Activated T-helper 9 cell treated with anti-CD3 and anti-CD28 coated beads, Interleukin-2, amount 50 U/mL, for 16 hours (primary cell): ENCODE measurements around the gene GSE1.

Experiments
- DNase-seq: peaks from one replicate; pipeline ENCODE4 v3.0.0-alpha.2; 2020; ENCODE audit warnings: low read depth

The GSE1 gene

DNA sequence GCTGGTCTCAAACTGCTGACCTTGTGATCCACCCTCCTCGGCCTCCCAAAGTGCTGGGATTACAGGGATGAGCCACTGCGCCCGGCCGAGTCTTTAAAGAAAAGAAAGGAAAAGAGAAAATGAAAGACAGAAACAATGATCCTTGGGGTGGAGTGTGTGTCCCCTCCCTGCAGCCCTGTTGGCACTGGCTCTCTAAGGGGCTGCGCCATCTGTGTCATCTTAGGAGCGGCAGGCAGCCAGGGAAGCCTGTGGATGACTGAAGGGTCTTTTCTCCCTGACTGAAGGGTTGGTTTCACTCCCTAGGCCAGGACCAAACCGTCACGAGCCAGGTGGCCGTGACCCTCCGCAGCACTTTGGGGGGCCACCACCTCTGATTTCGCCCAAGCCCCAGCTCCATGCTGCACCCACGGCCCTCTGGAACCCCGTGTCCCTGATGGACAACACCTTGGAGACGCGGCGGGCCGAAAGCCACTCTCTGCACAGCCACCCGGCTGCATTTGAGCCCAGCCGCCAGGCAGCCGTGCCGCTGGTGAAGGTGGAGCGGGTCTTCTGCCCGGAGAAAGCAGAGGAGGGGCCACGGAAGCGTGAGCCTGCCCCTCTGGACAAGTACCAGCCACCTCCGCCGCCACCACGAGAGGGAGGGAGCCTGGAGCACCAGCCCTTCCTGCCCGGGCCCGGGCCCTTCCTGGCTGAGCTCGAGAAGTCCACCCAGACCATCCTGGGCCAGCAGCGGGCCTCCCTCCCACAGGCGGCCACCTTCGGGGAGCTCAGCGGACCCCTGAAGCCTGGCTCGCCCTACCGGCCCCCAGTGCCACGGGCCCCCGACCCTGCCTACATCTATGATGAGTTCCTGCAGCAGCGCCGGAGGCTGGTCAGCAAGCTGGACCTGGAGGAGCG lies 48.0 kb downstream of the GSE1 start:
- DNase-seq: no peak

DNA sequence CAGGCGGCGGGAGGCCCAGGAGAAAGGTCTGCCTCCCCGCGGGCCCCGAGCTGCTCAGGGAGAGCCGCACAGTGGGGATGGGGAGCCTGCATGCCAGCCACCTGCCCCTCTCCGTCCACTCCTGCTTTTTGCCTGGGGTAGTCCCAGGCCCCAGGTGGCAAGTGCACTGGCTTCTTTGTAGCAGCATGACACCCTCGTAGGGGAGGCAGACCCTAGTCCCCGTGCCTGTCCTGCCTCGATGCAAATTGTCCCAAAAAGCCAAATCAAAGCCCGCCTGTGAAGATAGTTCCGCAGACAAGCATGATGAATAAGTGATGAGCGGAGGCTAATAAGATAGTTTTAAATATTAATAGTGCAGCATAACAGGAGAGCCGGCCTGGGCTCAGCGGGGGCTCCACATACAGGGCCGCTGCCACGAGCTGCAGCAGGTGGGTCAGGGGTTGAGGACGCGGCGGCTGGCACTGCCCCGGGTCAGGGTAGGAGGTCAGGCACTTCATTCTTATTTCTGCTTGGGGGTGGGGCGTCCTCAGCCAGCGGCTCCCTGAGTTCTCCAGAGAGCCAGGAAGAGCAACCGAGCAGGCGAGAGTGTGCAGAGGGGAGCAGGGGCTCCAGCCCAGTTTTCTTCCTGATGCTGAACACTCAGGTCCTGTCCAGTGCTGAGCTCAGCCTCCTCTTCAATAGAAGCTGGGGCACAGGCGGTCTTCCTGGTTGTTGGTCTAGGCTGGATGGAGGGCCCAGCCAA lies 48.8 kb downstream of the GSE1 start:
- DNase-seq: no peak

DNA sequence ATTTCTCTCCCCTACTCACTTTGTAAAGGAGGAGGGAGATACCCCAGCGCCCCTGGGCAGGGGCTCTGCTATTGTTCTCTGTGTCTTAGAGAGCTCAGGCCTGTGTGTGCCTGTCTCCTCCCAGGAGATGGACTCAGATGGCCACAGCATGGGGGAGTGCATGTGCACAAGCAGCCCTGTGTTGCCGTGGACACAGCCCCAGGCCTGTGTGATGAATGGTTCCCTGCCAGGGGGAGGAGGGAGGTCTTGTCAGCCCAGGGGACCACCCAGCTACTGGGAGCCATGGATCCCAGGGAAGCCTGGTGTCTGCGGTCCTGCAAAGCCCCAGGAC lies 49.3 kb downstream of the GSE1 start:
- DNase-seq: no peak

DNA sequence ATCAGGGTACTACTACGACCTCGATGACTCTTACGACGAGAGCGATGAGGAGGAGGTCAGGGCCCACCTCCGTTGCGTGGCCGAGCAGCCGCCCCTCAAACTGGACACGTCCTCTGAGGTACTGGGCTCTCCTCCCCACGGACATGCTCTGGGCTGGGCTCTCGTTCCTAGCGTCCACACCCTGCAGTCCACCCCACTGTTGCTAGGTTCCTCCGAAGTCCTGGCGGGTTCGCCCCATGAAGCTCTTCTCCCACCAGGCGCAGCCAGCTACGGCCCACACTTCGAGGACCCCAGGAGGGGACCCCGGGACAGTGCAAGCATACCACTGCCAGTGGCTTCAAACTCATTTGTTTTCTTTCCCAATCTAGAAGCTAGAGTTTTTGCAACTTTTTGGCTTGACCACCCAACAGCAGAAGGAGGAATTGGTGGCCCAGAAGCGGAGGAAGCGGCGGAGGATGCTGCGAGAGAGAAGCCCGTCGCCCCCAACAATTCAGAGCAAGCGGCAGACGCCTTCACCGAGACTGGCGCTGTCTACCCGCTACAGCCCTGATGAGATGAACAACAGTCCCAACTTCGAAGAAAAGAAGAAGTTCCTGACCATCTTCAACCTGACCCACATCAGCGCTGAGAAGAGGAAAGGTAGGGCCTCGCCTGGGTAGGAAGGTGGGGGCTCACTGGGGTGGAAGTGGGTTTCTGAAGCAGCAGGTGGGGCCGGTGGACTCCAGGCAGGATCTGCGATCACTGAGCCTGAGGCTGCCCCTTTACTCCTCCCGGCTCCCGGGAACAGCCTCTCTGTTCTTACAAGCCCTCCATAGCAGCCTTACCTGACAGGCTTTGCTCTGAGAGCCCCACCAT lies 50.1 kb downstream of the GSE1 start:
- DNase-seq: no peak

DNA sequence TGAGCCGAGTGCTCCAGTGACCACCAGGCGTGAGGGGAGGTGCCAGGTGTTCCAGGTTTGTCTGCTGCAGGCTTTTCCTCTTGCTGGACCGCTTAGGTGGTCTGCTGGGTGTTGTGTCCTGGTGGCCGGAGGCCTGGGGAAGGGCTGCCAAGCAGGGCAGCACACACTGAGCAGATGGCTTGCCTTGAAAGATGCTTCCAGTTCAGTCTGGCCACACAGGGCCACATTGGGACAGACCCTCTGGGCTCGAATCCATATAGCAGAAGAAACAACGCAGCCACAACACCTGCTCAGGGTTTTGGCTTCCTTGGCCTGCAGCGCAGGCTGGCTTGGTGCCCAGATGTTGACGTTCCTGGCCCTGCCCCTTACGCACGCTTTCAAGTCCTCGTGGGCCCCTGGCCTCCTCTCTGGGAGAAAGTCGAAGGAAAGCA lies 50.8 kb downstream of the GSE1 start:
- no peak for DNase-seq

DNA sequence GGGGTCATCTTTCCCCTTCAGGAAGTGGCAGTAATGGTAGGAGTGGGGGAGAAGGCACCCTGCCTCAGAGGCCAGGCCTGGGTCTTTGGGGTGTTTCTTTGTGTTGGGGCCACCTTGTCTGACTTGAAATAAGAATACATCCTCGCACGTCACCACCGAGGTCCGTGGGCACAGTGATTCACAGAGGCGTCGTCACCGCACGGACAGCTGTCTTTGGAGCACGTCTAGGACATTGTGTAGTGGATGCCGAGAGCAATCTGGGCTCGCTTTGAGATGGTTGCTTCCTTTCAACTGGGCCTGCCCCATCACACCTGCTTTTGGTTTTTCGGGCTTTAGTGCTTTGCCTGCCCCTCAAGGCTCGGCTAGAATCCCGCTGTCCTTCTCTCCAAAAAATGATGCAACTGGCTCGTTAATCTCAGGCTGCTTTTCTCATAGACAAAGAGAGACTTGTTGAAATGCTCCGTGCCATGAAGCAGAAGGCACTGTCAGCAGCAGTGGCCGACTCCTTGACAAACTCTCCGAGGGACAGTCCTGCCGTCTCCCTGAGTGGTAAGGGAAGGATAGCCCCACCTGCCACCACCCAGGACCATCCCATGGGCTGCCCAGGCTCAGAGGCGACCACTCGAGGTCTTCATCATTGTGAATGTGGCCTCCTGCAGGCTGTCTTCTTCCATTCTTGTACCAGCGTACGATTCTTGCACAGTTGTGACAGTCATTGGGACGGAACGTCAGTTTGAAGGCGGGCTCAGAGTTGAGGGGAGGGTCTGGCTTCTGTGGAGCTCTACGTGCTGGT lies 51.7 kb downstream of the GSE1 start:
- DNase-seq: no peak

DNA sequence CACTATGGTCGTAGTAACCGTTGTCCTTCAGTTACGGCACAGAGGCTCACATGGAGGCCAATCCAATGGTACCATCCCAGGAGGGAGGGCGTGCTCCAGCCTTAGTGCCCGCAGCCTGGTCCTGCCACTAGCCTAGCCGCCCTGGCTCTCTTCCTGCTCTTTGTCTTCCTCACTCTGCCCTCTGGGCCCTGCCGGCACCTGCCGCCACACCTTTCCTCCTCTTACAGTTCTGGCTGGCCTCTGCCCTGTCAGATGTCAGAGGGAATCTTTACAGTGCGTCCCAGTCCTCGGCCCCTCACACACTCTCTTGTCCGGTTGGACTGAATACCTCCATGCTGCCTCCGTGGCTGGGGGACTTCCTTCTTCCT lies 52.2 kb downstream of the GSE1 start:
- DNase-seq: no peak

DNA sequence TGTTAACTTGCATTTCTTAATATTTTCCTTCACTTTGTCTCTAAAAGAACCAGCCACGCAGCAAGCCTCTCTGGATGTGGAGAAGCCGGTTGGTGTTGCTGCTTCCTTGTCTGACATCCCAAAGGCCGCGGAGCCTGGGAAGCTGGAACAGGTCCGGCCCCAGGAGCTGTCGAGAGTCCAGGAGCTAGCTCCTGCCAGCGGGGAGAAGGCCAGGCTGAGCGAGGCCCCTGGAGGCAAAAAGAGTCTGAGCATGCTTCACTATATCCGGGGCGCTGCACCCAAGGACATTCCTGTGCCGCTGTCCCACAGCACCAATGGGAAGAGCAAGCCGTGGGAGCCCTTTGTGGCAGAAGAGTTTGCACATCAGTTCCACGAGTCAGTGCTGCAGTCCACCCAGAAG lies 52.8 kb downstream of the GSE1 start:
- DNase-seq: no peak

DNA sequence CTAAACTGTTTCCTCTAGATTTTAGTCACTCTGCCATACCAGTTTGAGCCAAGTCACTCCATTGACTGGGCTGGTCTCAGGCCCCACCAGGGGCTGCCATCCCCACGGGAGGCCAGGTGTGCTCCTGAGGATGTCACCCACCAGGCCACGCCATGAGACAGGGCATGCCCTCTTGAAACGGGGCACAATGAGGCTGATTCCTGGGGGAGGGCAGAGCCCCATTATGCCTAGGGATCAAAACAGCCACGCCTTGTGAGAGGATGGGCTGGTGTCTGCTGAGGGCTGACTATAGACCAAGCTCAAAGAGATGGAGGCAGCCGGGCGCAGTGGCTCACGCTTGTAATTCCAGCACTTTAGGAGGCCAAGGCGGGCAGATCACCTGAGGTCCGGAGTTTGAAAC lies 54.1 kb downstream of the GSE1 start:
- no peak for DNase-seq

DNA sequence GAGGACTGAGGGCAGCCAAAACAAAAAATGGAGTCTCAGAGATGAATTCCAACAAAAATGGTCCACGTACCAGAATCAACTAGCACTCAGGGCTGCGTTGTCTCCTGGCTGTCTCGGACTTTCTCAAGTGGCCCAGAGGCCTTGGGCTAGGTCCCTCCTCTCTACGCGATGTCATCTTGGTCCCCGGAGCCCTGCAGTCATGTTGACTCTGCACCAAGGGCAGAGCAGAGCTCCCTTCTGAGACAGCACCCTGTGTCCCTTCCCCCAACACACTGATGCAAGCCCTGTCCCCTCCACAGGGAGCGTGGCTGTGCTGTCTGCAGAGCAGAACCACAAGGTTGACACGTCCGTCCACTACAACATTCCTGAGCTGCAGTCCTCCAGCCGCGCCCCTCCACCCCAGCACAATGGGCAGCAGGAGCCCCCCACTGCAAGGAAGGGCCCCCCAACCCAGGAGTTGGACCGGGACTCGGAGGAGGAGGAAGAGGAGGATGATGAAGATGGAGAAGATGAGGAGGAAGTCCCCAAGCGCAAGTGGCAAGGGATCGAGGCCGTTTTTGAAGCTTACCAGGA lies 54.8 kb downstream of the GSE1 start:
- DNase-seq: no peak

DNA sequence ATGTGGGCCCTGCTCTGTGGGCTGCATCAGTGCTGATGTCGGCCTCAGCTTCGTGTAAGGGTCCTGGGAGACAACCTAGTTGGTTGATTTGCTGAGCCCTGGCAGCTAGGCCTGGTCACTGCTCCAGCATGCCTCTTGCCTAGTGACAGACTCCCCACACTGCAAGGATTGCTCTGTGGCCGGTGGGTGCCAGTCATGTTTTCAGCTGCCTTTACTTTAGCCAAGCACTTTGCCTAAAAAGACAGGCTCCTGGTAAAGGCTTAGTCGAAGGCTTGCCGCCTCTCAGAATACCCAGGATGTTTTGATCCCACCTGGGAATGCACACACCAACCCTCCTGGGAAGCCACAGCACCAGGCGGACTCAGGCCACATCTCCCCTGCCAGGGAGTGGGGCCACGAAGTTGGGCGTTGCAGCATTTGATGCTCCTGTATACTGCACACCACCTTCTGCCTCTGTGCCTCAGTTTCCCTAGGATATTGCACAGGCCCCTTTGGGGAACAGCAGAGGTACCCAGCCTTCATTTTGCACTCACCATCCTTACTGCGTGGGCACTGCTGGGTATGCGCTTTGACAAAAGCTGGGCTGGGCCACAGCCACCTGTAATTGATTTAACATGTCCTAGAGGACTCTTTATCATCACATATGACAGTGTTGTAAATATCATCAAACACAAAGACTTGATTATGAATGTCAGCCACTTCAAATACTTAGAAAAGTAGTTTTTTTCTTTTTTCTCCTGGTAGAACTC lies 55.7 kb downstream of the GSE1 start:
- no peak for DNase-seq

DNA sequence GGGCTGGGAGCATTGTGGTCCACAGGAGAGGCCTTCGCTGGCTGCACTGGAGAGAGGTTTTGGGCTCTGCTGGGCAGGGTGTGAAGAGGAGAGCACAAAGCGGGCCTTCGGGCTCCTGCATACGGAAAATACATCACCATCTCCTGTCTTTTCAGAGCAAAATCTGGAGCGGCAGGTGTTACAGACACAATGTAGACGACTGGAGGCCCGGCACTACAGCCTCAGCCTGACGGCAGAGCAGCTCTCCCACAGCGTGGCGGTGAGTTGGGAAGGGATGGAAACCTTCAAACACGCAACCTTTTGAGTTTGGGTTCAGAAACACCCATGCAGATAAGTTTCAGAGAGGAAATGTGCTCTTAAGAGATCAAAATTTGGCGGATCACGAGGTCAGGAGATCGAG lies 57.7 kb downstream of the GSE1 start:
- no peak for DNase-seq

DNA sequence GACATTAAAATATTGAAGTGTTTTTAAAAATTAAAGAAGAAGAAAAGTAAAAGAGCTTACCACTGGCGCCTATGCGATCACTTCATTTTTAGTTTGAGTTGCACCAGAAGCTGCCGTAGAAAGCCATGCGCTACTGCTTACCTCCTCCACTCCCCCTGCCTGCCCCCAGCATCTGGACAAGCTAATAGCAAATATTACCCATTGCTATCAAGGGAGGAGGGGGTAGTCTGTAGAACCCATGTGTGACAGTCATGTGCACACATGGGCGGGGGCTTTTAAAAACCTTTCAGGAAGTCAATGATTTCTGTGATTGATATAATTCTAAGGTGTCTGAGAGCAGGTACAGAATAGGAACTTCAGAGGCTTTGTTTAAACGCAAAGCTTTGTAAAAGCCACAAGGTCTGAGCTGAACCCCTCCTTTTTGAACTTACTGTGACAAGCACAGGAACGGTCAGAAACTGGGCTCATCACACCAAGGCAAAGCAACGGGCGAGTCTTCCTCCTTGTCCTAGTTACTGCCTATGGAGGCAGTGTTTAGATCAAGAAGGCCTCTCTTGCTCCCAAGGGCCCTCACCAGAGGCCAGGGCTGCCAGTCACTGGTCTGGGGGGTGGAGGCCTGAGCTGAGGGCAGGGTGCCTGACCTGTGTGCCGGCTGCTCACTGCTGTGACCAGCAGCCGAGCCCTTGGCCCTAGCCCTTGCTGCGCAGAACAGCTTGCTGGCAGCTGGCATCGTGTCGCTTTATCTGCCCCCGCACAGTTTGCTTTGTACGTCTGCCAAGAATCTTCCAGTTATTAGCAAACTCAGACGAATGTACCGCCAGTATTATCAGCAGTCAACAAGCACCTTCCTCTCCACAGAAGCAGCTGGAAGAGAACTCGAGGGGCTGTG lies 60.7 kb downstream of the GSE1 start:
- no peak for DNase-seq

DNA sequence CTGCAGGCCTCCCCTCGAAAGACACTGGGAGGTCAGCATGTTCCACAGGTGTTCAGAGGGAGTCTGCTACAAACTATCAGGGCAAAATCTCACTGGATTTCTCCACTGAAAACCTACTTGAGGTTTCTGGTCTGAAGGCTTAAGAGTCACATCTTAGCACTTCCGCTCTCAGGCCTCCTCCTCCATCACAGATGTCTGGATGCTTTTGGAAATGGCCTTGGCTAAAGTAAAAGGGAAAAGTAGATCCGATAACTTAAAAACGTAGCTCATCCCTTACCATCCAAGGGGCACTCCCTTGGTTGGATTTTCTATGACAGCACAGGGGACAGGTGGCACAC lies 61.3 kb downstream of the GSE1 start:
- no peak for DNase-seq

DNA sequence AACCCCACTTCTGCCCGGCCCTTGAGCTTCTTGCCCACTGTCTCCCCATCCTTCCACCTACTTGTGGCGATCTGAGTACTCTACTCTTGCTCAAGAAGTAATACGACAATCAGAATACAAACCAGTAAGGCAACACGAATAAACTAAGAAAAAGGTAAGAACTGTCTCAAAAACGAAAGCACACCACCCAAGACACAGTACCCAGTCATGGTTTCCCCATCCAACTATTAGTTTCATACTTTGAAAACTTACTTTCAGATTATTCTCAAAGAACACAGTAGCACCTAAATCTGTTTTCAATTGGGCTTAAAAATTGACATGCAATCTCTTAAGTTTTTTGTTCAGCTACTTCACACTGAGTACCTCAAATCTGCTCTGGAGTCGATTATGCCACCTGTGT lies 61.7 kb downstream of the GSE1 start:
- no peak for DNase-seq

DNA sequence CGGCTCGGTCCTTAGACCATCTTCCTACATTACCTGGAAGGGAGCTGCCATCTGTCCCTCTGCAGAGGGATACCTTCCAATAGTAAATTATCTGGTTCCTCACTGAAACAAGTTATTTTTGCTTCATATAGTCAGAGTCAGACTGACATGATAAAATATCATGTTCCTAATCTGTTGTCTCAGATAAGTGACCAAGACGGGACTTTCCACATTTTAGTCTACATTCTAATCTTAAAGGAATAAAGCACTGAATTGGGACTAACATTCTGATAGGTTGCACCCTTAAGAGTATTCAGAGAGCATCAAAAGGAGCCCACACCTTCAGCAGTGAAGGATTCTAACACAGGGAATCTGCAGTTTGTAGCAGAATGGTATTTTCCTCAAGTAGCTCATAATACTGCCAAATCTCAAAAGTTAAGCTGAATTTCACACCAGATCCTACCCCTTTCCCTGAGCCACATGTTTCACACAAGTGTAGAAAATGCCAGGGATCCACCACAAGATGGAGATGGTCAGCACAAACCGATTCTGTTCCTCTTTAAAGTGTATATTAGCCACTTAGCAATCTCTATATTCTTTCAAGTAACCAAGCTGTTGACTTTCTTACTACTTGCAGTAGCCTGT lies 62.2 kb downstream of the GSE1 start:
- DNase-seq: no peak

DNA sequence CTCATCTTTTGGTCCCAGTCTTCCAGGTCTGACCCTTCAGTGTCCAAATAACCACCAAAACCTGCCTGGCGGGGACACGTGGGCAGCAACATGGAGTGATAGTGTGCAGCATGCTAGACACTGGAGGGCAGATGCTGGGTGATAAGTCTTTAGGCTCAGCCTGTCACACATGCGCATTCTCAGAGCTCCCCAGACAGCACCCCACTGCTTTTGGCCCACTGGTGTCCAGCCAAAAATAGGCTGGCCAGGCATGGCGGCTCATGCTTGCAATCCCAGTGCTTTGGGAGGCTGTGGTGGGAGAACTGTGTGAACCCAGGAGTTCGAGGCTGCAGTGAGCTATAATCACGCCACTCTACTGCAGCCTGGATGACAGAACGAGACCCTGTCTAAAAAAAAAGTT lies 63.3 kb downstream of the GSE1 start:
- DNase-seq: no peak

DNA sequence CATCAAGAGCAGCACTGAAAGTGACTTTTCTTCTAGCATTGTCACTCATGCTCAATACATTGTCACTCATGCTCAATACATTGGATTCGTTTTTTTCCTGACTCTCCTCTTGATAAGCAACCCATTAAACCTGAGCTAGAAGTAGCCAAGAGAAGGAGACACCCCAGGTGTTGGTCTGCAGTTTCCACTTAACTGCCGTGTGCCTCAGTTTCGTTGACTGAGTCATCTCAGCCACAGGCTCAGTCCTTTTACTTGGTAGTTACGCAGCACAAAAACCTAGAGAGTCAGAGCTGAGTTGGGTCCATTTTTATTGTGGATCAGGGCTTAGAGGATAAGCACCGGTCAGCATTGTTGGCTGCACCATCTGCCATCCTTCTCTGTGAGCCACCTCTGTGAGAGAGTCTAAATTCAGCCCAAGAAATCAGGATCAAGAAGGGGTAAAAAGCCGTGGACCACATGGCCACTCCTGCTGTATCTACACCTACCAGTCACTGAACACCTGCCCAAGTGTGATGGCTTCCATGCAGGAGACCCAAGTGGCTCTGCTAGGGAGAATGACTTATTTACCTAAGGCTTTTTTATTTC lies 64.4 kb downstream of the GSE1 start:
- no peak for DNase-seq

DNA sequence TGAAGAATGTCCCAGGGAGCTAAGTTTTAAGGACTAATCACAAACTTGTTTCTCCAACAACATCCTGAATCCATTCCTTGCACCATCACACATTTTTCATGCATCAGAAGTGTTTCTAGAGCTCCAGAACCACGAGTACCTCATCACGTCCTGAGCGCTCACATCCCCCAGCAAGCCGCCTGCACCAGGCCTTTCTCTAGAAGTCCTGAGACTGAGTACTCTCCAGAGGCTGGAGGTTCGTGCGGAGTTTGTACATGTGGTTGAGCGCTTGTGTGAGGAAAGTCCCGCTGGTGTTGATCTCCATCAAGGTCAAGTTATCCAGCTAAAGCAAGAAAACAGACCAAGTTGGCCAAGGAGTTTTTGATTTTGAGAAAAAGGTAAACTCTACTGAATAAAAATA lies 64.9 kb downstream of the GSE1 start:
- no peak for DNase-seq
